Right atrium auricular region (tissue), 2 donors: ENCODE data around the gene ITIH3. TPM values are rescaled to one million over a fixed set of nuclear protein-coding genes. Genes with fewer than 3 reads are reported as not detected.

Experiments
- DNase-seq: peaks from one replicate; pipeline ENCODE4 v3.0.0-alpha.2; 2019; ENCODE audit warnings: low spot score
- H3K27ac ChIP-seq, 2 donors: fragments of 200-600 bp; sonication (generic); 1 replicate in 1 of 2; 2 replicates in 1 of 2; pipeline ENCODE4 v1.5.1; 2016 to 2019
- H3K27me3 ChIP-seq, 2 donors: fragments of 200-600 bp; sonication (generic); one replicate each; pipeline versions ENCODE4 v1.5.1 to v1.6.0; 2017 to 2019
- H3K36me3 ChIP-seq: fragments of 200-600 bp; sonication (generic); one replicate; pipeline ENCODE4 v1.5.1; 2016
- H3K4me1 ChIP-seq, 2 donors: fragments of 200-600 bp; sonication (generic); one replicate each; pipeline versions ENCODE4 v1.5.1 to v1.6.0; 2017 to 2019
- H3K4me3 ChIP-seq, 2 donors: fragments of 200-600 bp; sonication (generic); 1 replicate in 1 of 2; 2 replicates in 1 of 2; pipeline ENCODE4 v1.5.1; 2017 to 2019; ENCODE audit warnings: mild to moderate bottlenecking in 1 of 2, moderate library complexity in 1 of 2
- H3K9me3 ChIP-seq, 2 donors: fragments of 200-600 bp; sonication (generic); one replicate each; pipeline ENCODE4 v1.5.1; 2019
- microRNA-seq, 2 donors: library from miRNA; unstranded; fragments of <30 nt; microRNA quantifications; one replicate each; pipeline ENCODE4, GENCODE V29; 2016 to 2017; ENCODE audit warnings: borderline number of aligned reads in 2 of 2, borderline replicate concordance in 1 of 2
- total RNA-seq, 2 donors: library from RNA; depleted of rRNA; stranded (reverse); fragments of >200 nt; gene quantifications; one replicate each; pipeline ENCODE4 v1.1.0, GENCODE V29; 2016
- TF ChIP-seq, protein P1 (sequence below), 2 donors: fragments of 200-600 bp; sonication (generic); IDR thresholded peaks; one replicate each; pipeline ENCODE4 v1.5.1; 2019; ENCODE audit warnings: antibody characterized with exemption in 2 of 2

ITIH3 gene
- total RNA-seq, 2 donors from 2014 or later: 0.19 to 2.1 TPM

DNA sequence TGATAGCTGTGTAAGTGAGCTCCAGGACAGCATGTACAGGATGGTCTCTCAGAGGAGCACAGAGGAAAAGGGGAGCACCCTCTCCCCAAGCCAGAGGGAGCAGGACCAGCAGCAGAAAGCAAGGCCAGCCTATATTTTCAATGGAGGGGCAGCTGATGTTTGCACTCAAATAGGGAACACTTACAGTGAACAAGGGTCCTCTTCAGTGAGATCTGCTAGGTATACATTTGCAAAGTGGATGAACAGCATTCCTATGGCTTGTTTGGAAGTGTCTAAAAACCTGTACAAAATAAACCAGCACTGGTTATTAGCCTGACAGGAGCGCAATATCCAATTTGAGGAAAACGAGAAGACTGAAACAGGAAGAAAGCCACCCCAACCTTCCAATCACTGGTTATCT lies 57.8 kb downstream of the ITIH3 start:
- no peak overlapping the region for H3K4me3 ChIP-seq
- no peak overlapping the region for H3K27ac ChIP-seq
- H3K4me1 ChIP-seq: no peaks in the 10 kb centered on the region
- no peaks in the 10 kb centered on the region for H3K9me3 ChIP-seq
- no peaks in the 10 kb centered on the region for H3K27me3 ChIP-seq
- DNase-seq: no peak
- TF ChIP-seq, protein P1, sequence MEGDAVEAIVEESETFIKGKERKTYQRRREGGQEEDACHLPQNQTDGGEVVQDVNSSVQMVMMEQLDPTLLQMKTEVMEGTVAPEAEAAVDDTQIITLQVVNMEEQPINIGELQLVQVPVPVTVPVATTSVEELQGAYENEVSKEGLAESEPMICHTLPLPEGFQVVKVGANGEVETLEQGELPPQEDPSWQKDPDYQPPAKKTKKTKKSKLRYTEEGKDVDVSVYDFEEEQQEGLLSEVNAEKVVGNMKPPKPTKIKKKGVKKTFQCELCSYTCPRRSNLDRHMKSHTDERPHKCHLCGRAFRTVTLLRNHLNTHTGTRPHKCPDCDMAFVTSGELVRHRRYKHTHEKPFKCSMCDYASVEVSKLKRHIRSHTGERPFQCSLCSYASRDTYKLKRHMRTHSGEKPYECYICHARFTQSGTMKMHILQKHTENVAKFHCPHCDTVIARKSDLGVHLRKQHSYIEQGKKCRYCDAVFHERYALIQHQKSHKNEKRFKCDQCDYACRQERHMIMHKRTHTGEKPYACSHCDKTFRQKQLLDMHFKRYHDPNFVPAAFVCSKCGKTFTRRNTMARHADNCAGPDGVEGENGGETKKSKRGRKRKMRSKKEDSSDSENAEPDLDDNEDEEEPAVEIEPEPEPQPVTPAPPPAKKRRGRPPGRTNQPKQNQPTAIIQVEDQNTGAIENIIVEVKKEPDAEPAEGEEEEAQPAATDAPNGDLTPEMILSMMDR (IDR thresholded peaks at IDR 0.05): no peak
- H3K36me3 ChIP-seq: peaks cover 40% of the 10 kb centered on the region

DNA sequence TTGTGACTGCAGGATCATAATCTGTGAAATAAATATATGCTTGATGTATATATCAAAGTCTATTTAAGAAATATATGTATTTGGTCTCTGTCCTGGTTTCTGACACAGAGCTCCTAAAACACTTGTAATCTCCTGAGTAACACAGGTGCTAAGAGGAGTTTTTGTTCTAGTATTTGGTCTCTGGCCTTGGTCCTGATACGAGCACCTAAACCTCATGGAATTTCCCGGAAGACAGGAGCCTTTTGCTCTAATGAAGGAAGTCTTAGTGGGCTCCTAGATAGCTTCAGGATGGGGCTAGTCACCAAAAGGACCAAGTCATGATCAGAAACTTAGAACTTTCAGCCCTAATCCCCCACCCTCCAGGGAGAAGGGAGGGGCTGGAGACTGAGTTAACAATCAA lies 59.4 kb downstream of the ITIH3 start:
- no peaks in the 10 kb centered on the region for H3K4me1 ChIP-seq
- no peak for DNase-seq
- H3K9me3 ChIP-seq: no peaks in the 10 kb centered on the region
- no peaks in the 10 kb centered on the region for H3K27me3 ChIP-seq
- TF ChIP-seq, protein P1 (IDR thresholded peaks at IDR 0.05): no peak
- H3K4me3 ChIP-seq: no peak overlapping the region
- H3K27ac ChIP-seq: no peak overlapping the region
- H3K36me3 ChIP-seq: peaks cover 26% of the 10 kb centered on the region

DNA sequence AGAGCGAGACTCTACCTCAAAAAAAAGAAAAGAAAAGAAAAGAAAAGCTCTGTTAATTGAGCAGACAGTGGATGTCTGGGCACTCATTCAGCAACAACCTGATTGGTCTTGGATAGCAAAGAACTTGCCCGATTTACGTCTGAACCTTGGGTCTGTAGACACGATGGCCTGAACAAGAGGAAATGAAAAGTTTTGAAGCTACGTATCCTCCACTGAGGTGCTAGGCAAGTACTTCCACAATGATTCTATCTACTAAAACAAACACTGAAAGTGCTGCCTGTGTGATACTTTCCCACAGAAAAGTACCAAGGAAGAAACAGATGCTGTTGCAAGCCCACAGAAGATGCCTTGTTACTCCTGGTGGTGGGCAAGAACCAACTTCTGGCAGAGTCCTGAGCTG lies 62.1 kb downstream of the ITIH3 start:
- H3K9me3 ChIP-seq: no peaks in the 10 kb centered on the region
- H3K4me3 ChIP-seq: no peak overlapping the region

DNA sequence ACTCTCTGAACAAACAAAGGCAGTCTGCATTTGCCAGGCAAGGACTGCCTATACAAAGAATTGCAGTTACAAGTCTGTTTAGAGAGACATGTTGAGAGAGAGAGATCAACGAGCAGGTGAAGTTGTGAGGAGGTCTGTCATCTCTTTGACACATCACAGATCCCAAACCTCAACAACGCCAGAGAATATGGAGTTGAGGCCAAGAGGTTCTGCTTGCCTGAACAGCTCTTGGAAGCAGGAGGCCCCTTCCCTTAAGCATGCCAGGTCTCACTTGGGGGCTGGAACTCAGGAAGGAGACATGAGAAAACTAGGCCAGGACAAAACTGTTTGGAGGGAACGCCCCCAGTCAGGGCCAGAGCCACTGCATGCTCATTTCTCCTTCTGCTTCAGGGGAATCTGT lies 62.5 kb downstream of the ITIH3 start:
- no peak overlapping the region for H3K27ac ChIP-seq

More for the DNA sequence above, 62.1 kb downstream of the ITIH3 start:
- no peak overlapping the region for H3K27ac ChIP-seq
- DNase-seq: no peak
- TF ChIP-seq, protein P1 (IDR thresholded peaks at IDR 0.05): no peak
- H3K4me1 ChIP-seq: no peaks in the 10 kb centered on the region
- peaks cover 9% of the 10 kb centered on the region for H3K36me3 ChIP-seq
- H3K27me3 ChIP-seq: no peaks in the 10 kb centered on the region

DNA sequence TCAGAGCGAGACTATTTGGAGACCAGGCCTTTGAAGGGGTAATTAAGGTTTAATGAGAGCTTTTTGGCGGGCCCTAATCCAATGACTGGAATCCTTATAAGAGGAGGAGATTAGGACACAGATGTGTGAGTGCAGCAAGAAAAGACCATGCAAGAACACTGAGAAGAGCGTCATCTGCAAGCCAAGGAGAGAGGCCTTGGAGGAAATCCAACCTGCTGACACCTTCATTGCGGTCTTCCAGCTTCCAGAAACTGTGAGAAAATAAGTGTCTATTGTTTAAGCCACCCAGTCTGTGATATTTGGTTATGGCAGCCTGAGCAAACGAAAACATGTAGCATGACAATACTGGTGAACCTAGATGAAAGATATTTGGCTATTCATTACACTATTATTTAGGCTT lies 63.3 kb downstream of the ITIH3 start:
- Histone ChIP-seq H3K27me3 (no peaks in the 10 kb centered on the region), H3K9me3 (no peaks in the 10 kb centered on the region), H3K27ac (no peak overlapping the region), H3K4me3 (no peak overlapping the region), H3K36me3 (peaks cover 3% of the 10 kb centered on the region), H3K4me1 (no peaks in the 10 kb centered on the region)
- no peak for DNase-seq
- TF ChIP-seq, protein P1 (IDR thresholded peaks at IDR 0.05): no peak

More for the DNA sequence above, 62.5 kb downstream of the ITIH3 start:
- Histone ChIP-seq H3K27me3 (no peaks in the 10 kb centered on the region), H3K4me1 (no peaks in the 10 kb centered on the region), H3K36me3 (peaks cover 4% of the 10 kb centered on the region), H3K4me3 (no peak overlapping the region), H3K9me3 (no peaks in the 10 kb centered on the region)
- DNase-seq: no peak
- TF ChIP-seq, protein P1 (IDR thresholded peaks at IDR 0.05): no peak

Small RNAs within 50 kb of the gene (microRNA-seq; reads per million reads assigned to microRNA genes)
- gene MIR8064: 0 reads per million in 2 donors

Other genes starting within 250 kb of the ITIH3 start
- gene PBRM1, start 108.9 kb upstream of the ITIH3 start, total RNA-seq: 10 to 100 TPM; 39.8 to 40.6 TPM
- gene GNL3, start 108.8 kb upstream of the ITIH3 start, total RNA-seq: 10 to 100 TPM; 29.7 to 49.3 TPM
- 10 to 100 TPM; 37.7 to 46.7 TPM for gene GLT8D1, start 89.0 kb upstream of the ITIH3 start, total RNA-seq
- 100 to 1,000 TPM; 138 to 328 TPM for gene SPCS1, start 88.7 kb upstream of the ITIH3 start, total RNA-seq
- 10 to 100 TPM; 12.8 to 14.6 TPM for gene NEK4, start 23.9 kb upstream of the ITIH3 start, total RNA-seq
- gene ITIH1, start 17.2 kb upstream of the ITIH3 start, total RNA-seq: not detected
- gene ITIH4, start 35.9 kb downstream of the ITIH3 start, total RNA-seq: 1 to 10 TPM in 1 of 2 donors, not detected in 1; 1.2 TPM
- gene MUSTN1, start 40.2 kb downstream of the ITIH3 start, total RNA-seq: 10 to 100 TPM; 43.8 to 45.0 TPM
- 10 to 100 TPM in 1 of 2 donors, 1 to 10 TPM in 1; 7.6 to 10.3 TPM for gene STIMATE, start 102.8 kb downstream of the ITIH3 start, total RNA-seq